Aorta (tissue), 5 donors: ENCODE data around the gene PTPN6. TPM values are rescaled to one million over a fixed set of nuclear protein-coding genes. Genes with fewer than 3 reads are reported as not detected.

ENCODE experiments used
- ATAC-seq: fragments of 200-7000 bp; cut with Tn5 transposase; one replicate; pipeline ENCODE4 v1.9.1; 2022; ENCODE audit warnings: moderate library complexity; ENCODE audit not compliant: low FRiP score
- DNase-seq, 2 donors: peaks; one replicate each; pipeline ENCODE4 v3.0.0-alpha.2; 2020
- H3K27ac ChIP-seq, 2 donors: one replicate each; pipeline ENCODE4 v1.5.1; 2013; ENCODE audit warnings: low read length in 2 of 2, mild to moderate bottlenecking in 2 of 2, moderate library complexity in 2 of 2, control low read depth in 1 of 2, inconsistent platforms in 1 of 2, low read depth in 1 of 2
- H3K27me3 ChIP-seq, 2 donors: one replicate each; pipeline ENCODE4 v1.6.1; 2013; ENCODE audit warnings: control low read depth in 1 of 2, low read length in 1 of 2, mild to moderate bottlenecking in 1 of 2, moderate library complexity in 1 of 2; ENCODE audit not compliant: insufficient read depth in 2 of 2, control insufficient read depth in 1 of 2
- H3K36me3 ChIP-seq, 2 donors: one replicate each; pipeline ENCODE4 v1.6.1; 2013; ENCODE audit warnings: control low read depth in 1 of 2, low read length in 1 of 2, mild to moderate bottlenecking in 1 of 2; ENCODE audit not compliant: insufficient read depth in 2 of 2, control insufficient read depth in 1 of 2
- H3K4me1 ChIP-seq, 2 donors: one replicate each; pipeline ENCODE4 v1.6.1; 2013; ENCODE audit warnings: low read length in 2 of 2, control low read depth in 1 of 2, mild to moderate bottlenecking in 1 of 2, moderate library complexity in 1 of 2; ENCODE audit not compliant: insufficient read depth in 2 of 2, control insufficient read depth in 1 of 2
- H3K4me3 ChIP-seq, 2 donors: one replicate each; pipeline ENCODE4 v1.5.1; 2013; ENCODE audit warnings: low read length in 2 of 2, control low read depth in 1 of 2, mild to moderate bottlenecking in 1 of 2
- H3K9me3 ChIP-seq: one replicate; pipeline ENCODE4 v1.6.1; 2013; ENCODE audit warnings: mild to moderate bottlenecking, low read length; ENCODE audit not compliant: control insufficient read depth
- WGBS, 2 donors: extraction: QIAGEN DNeasy Blood & Tissue Kit; methylation state at CpG; one replicate each; pipeline ENCODE4 v1.1.7; 2013; 5-methylcytosine and 5-hydroxymethylcytosine counted together
- intact Hi-C, 2 donors: fragments of 100-400 bp; cut with DNase I; formaldehyde crosslinking; loops; one replicate each; pipeline versions ENCODE4 v1.14.2 to v1.15.0; 2022
- polyA plus RNA-seq, 2 donors: library from polyadenylated mRNA; stranded (reverse); fragments of 200-250 nt; gene quantifications; one replicate each; pipeline ENCODE4 v1.2.3, GENCODE V29; 2013
- total RNA-seq, 2 donors: library from RNA; stranded (reverse); fragmentation: NEBNext Ultra II Directional; extraction: Animal tissue kit (Norgen Biotek cat#: 25700); gene quantifications; one replicate each; pipeline ENCODE4 v1.2.1, GENCODE V29; 2021
- donor health status: healthy with polysubstance abuse.
- donor health status: Bipolar disorder and iron deficiency.
- donor health status: DM: no; HTN: no; CAD: no.
- donor health status: DM: no; HTN: no; CAD: no.
- donor health status: DM: yes; HTN: yes; CAD: no.

The PTPN6 gene
- total and polyA plus RNA-seq, 4 donors, result 10.1 to 42.3 (median 27.7) TPM

GRCh38 chr12:6936636-6937480, 14.3 kb upstream of the PTPN6 start:
- peak; percentile 22 for ATAC-seq
- intact Hi-C loops, result no loop called here

GRCh38 chr12:6937481-6938352, 13.4 kb upstream of the PTPN6 start:
- 1% methylated on average over 71 to 80 of the region's 80 CpGs for WGBS, 2 donors
- no peaks in the 10 kb centered on the region for H3K9me3 ChIP-seq
- H3K36me3 ChIP-seq, result peaks cover 3 to 8% of the 10 kb centered on the region in 2 donors
- DNase-seq, result peak; percentile 96 to 97
- H3K4me1 ChIP-seq, result no peaks in the 10 kb centered on the region
- peak overlapping the region; percentile 8 to 49 for H3K4me3 ChIP-seq
- intact Hi-C loops, result loop anchor here in 1 of 2 donors (2.0 kb wide), 1 partner anchor 69 kb away; no protein-coding TSS in a partner anchor
- ATAC-seq, result peak; percentile 94
- H3K27ac ChIP-seq, result peak overlapping the region; percentile 43 to 53
- H3K27me3 ChIP-seq, result no peaks in the 10 kb centered on the region

More at GRCh38 chr12:6936636-6937480, 14.3 kb upstream of the PTPN6 start:
- no peak for DNase-seq
- Histone ChIP-seq H3K36me3 (peaks cover 3 to 8% of the 10 kb centered on the region in 2 donors), H3K27ac (peak overlapping the region; percentile 43 to 53), H3K27me3 (no peaks in the 10 kb centered on the region), H3K9me3 (no peaks in the 10 kb centered on the region), H3K4me1 (no peaks in the 10 kb centered on the region), H3K4me3 (peak overlapping the region; percentile 8 to 49)
- 18 to 26% methylated on average over 33 to 36 of the region's 36 CpGs for WGBS, 2 donors

- H3K4me1 ChIP-seq, result no peaks in the 10 kb centered on the region
- peaks cover 3 to 8% of the 10 kb centered on the region in 2 donors for H3K36me3 ChIP-seq
- WGBS, 2 donors, result 77 to 81% methylated on average over 32 of the region's 32 CpGs
- peak overlapping the region in 1 of 2 donors; percentile 4 for H3K27ac ChIP-seq
- intact Hi-C loops, result loop anchor here in 1 of 2 donors (2.0 kb wide), 1 partner anchor 70 kb away; no protein-coding TSS in a partner anchor
- H3K27me3 ChIP-seq, result no peaks in the 10 kb centered on the region
- ATAC-seq (no peak), DNase-seq (no peak)
- H3K9me3 ChIP-seq, result no peaks in the 10 kb centered on the region
- H3K4me3 ChIP-seq, result no peak overlapping the region
Measured at GRCh38 chr12:6938353-6939190, 12.6 kb upstream of the PTPN6 start.

- H3K27ac ChIP-seq, result no peak overlapping the region
- no peaks in the 10 kb centered on the region for H3K4me1 ChIP-seq
Measured at GRCh38 chr12:6939191-6939540, 12.0 kb upstream of the PTPN6 start.

GRCh38 chr12:6941267-6941666, 9.9 kb upstream of the PTPN6 start:
- ATAC-seq (no peak), DNase-seq (no peak)
- no peaks in the 10 kb centered on the region for H3K4me1 ChIP-seq
- H3K27me3 ChIP-seq, result peaks cover 0 to 4% of the 10 kb centered on the region in 2 donors
- 75 to 80% methylated on average over 12 of the region's 12 CpGs for WGBS, 2 donors
- H3K4me3 ChIP-seq, result no peak overlapping the region
- no peak overlapping the region for H3K27ac ChIP-seq
- intact Hi-C loops, result loop anchor here in 1 of 2 donors (5.0 kb wide), 1 partner anchor 74 kb away; the partner anchor contains the start of gene TPI1
- peaks cover 0 to 3% of the 10 kb centered on the region in 2 donors for H3K36me3 ChIP-seq
- H3K9me3 ChIP-seq, result no peaks in the 10 kb centered on the region

More at GRCh38 chr12:6939191-6939540, 12.0 kb upstream of the PTPN6 start:
- WGBS, 2 donors, result 58 to 60% methylated on average over 2 of the region's 2 CpGs
- intact Hi-C loops, result loop anchor here in 1 of 2 donors (2.0 kb wide), 1 partner anchor 70 kb away; no protein-coding TSS in a partner anchor
- ATAC-seq, result no peak
- Histone ChIP-seq H3K4me3 (no peak overlapping the region), H3K9me3 (no peaks in the 10 kb centered on the region), H3K27me3 (peaks cover 0 to 4% of the 10 kb centered on the region in 2 donors), H3K36me3 (peaks cover 0 to 7% of the 10 kb centered on the region in 2 donors)
- DNase-seq, result no peak

GRCh38 chr12:6941782-6942181, 9.4 kb upstream of the PTPN6 start:
- intact Hi-C loops, result loop anchor here in 1 of 2 donors (5.0 kb wide), 1 partner anchor 74 kb away; the partner anchor contains the start of gene TPI1
- H3K27ac ChIP-seq, result no peak overlapping the region
- H3K36me3 ChIP-seq, result peaks cover 0 to 3% of the 10 kb centered on the region in 2 donors

GRCh38 chr12:6942331-6942665, 8.9 kb upstream of the PTPN6 start:
- intact Hi-C loops, result loop anchor here in 1 of 2 donors (5.0 kb wide), 1 partner anchor 75 kb away; the partner anchor contains the start of gene TPI1
- ATAC-seq (no peak), DNase-seq (no peak)
- 83 to 85% methylated on average over 11 of the region's 11 CpGs for WGBS, 2 donors
- H3K9me3 ChIP-seq, result no peaks in the 10 kb centered on the region
- H3K4me1 ChIP-seq, result no peaks in the 10 kb centered on the region
- H3K4me3 ChIP-seq, result no peak overlapping the region
- H3K27me3 ChIP-seq, result peaks cover 0 to 4% of the 10 kb centered on the region in 2 donors
- no peak overlapping the region for H3K27ac ChIP-seq
- H3K36me3 ChIP-seq, result peaks cover 0 to 3% of the 10 kb centered on the region in 2 donors

More at GRCh38 chr12:6941782-6942181, 9.4 kb upstream of the PTPN6 start:
- no peak overlapping the region for H3K4me3 ChIP-seq
- peaks cover 0 to 4% of the 10 kb centered on the region in 2 donors for H3K27me3 ChIP-seq
- no peaks in the 10 kb centered on the region for H3K9me3 ChIP-seq
- 75 to 77% methylated on average over 12 of the region's 12 CpGs for WGBS, 2 donors
- no peaks in the 10 kb centered on the region for H3K4me1 ChIP-seq
- DNase-seq, result no peak
- ATAC-seq, result no peak
